Left ventricle myocardium inferior (tissue), 1 donor: ENCODE data around the gene SDF2L1. TPM values are rescaled to one million over a fixed set of nuclear protein-coding genes. Genes with fewer than 3 reads are reported as not detected.

Experiments
- DNase-seq: peaks from one replicate; pipeline ENCODE4 v3.0.0-alpha.2; 2020
- H3K27ac ChIP-seq: fragments of 200-600 bp; replicated peaks from 2 replicates; pipeline ENCODE4 v1.8.0; 2021
- H3K27me3 ChIP-seq: fragments of 200-600 bp; 2 replicates; pipeline ENCODE4 v1.8.0; 2021; ENCODE audit warnings: low read depth
- H3K36me3 ChIP-seq: fragments of 200-600 bp; 2 replicates; pipeline ENCODE4 v1.8.0; 2021
- H3K4me1 ChIP-seq: fragments of 200-600 bp; 2 replicates; pipeline ENCODE4 v1.8.0; 2021
- H3K4me3 ChIP-seq: fragments of 200-600 bp; 2 replicates; pipeline ENCODE4 v1.8.0; 2021; ENCODE audit warnings: mild to moderate bottlenecking, moderate library complexity
- H3K9me3 ChIP-seq: fragments of 200-600 bp; replicated peaks from 2 replicates; pipeline ENCODE4 v1.8.0; 2021
- CTCF ChIP-seq: fragments of 200-600 bp; IDR thresholded peaks from 2 replicates; pipeline ENCODE4 v1.8.0; 2021; ENCODE audit warnings: antibody characterized with exemption, mild to moderate bottlenecking, borderline replicate concordance
- intact Hi-C: fragments of 100-400 bp; cut with micrococcal nuclease; formaldehyde crosslinking; loops from one replicate; pipeline ENCODE4 v1.11.0; 2022
- total RNA-seq: library from RNA; stranded (reverse); fragmentation: NEBNext Ultra II Directional; extraction: Animal tissue kit (Norgen Biotek cat#: 25700); gene quantifications from one replicate; pipeline ENCODE4 v1.2.1, GENCODE V29; 2021
- donor health status: DM: no; HTN: yes; CAD: no; lungs with severe emphysema.

The SDF2L1 gene
- total RNA-seq, 1 donor from 2014 or later: 18.3 TPM

- no peak overlapping the region for H3K27ac ChIP-seq
- H3K27me3 ChIP-seq: no peaks in the 10 kb centered on the region
- peak; percentile 67 for DNase-seq
- intact Hi-C loops: no loop called here
- H3K9me3 ChIP-seq: no peaks in the 10 kb centered on the region
- no peak overlapping the region for H3K4me3 ChIP-seq
- H3K4me1 ChIP-seq: peaks cover 36% of the 10 kb centered on the region
- peak; percentile 91 for TF ChIP-seq CTCF
- H3K36me3 ChIP-seq: peaks cover 36% of the 10 kb centered on the region
Observed at GRCh38 chr22:21646608-21647590, 4.8 kb downstream of the SDF2L1 start.

DNA sequence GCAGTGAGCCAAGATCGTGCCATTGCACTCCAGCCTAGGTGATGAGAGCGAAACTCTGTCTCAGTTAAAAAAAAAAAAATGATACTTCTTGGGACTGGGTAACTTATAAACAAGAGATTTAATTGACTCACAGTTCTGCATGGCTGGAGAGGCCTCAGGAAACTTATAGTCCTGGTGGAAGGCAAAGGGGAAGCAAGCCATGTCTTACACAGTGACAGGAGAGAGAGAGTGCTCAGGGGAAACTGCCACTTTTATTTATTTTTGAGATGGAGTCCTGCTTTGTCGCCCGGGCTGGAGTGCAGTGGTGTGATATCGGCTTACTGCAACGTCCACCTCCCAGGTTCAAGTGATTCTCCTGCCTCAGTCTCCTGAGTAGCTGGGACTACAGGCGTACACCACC lies 8.2 kb downstream of the SDF2L1 start:
- no peak for TF ChIP-seq CTCF
- intact Hi-C loops: no loop called here
- Histone ChIP-seq H3K27me3 (no peaks in the 10 kb centered on the region), H3K36me3 (peaks cover 19% of the 10 kb centered on the region), H3K27ac (no peak overlapping the region), H3K4me3 (no peak overlapping the region), H3K9me3 (no peaks in the 10 kb centered on the region), H3K4me1 (peaks cover 32% of the 10 kb centered on the region)
- no peak for DNase-seq

DNA sequence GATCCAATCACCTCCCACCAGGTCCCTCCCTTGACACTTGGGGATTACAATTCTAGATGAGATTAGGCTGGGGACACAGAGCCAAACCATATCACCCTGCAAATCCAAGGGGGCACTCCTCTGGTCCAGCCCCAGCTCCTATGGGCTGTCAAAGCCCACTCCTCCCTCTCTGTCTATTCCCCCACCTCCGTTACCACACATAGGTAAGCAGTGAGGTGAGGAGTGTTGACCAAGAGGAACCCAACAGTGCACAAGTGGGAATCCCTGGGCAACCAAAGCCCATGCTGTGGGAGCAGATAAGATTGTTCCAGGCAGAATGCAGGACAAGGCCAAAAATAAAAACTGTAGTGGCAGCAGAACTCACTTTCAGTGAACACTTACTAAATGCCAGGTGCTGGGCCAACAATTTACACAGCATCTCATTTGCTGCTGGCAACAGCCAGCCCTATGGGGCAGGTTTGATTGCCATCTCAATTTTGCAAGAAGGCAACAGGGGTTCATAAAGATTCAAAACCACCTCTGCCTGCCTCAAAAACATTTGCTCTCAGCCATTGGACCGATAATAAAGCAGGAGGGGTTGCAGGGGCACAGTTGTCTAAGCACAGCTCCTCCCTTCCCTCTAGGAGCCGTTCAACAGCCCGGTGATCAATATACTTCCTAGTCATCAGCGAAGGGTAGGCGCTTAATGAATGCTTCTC lies 8.9 kb downstream of the SDF2L1 start:
- intact Hi-C loops: no loop called here
- H3K27ac ChIP-seq: no peak overlapping the region
- H3K36me3 ChIP-seq: peaks cover 14% of the 10 kb centered on the region
- H3K4me3 ChIP-seq: peak overlapping the region; percentile 83
- DNase-seq: no peak
- H3K9me3 ChIP-seq: no peaks in the 10 kb centered on the region
- no peaks in the 10 kb centered on the region for H3K27me3 ChIP-seq
- no peak for TF ChIP-seq CTCF
- H3K4me1 ChIP-seq: peaks cover 32% of the 10 kb centered on the region

GRCh38 chr22:21651521-21652009 lies 9.5 kb downstream of the SDF2L1 start:
- peaks cover 30% of the 10 kb centered on the region for H3K4me1 ChIP-seq
- peaks cover 11% of the 10 kb centered on the region for H3K36me3 ChIP-seq
- H3K9me3 ChIP-seq: no peaks in the 10 kb centered on the region
- H3K4me3 ChIP-seq: peak overlapping the region; percentile 83
- no peak overlapping the region for H3K27ac ChIP-seq
- TF ChIP-seq CTCF: no peak
- intact Hi-C loops: no loop called here
- no peak for DNase-seq
- H3K27me3 ChIP-seq: no peaks in the 10 kb centered on the region

- Histone ChIP-seq H3K27ac (peak overlapping the region; percentile 18), H3K9me3 (no peaks in the 10 kb centered on the region), H3K36me3 (peaks cover 11% of the 10 kb centered on the region), H3K4me3 (peak overlapping the region; percentile 83), H3K27me3 (no peaks in the 10 kb centered on the region), H3K4me1 (peaks cover 26% of the 10 kb centered on the region)
- no peak for TF ChIP-seq CTCF
- intact Hi-C loops: no loop called here
- peak; percentile 90 for DNase-seq
Observed at GRCh38 chr22:21652010-21652546, 10.0 kb downstream of the SDF2L1 start.
